GM10847 (cell line): ENCODE results near the gene SAMM50.

Source experiments
- POLR2A ChIP-seq: IDR thresholded peaks from 2 replicates; pipeline ENCODE4 v1.6.1; 2011; ENCODE audit not compliant: insufficient read length; ENCODE audit errors: extremely low read depth

Gene SAMM50

GRCh38 chr22:43988116-43988820 lies 33.0 kb downstream of the SAMM50 start:
- TF ChIP-seq POLR2A: no peak

DNA sequence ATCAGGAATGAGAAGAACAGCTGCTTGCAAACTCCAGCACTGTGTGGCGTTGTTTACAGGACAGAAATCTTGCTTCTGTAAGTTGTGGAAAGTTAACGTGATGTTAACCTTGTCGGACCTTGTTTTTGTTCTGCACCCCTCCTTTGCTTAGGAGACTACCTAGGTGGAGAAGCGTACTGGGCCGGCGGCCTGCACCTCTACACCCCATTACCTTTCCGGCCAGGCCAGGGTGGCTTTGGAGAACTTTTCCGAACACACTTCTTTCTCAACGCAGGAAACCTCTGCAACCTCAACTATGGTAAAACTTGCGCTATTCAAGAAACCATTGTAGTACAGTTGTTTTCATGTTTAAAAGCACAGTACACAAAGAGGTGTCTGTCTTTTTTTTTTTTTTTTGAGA lies 33.7 kb downstream of the SAMM50 start:
- no peak for TF ChIP-seq POLR2A

- no peak for TF ChIP-seq POLR2A
Measured at GRCh38 chr22:43990044-43990443, 34.8 kb downstream of the SAMM50 start.

DNA sequence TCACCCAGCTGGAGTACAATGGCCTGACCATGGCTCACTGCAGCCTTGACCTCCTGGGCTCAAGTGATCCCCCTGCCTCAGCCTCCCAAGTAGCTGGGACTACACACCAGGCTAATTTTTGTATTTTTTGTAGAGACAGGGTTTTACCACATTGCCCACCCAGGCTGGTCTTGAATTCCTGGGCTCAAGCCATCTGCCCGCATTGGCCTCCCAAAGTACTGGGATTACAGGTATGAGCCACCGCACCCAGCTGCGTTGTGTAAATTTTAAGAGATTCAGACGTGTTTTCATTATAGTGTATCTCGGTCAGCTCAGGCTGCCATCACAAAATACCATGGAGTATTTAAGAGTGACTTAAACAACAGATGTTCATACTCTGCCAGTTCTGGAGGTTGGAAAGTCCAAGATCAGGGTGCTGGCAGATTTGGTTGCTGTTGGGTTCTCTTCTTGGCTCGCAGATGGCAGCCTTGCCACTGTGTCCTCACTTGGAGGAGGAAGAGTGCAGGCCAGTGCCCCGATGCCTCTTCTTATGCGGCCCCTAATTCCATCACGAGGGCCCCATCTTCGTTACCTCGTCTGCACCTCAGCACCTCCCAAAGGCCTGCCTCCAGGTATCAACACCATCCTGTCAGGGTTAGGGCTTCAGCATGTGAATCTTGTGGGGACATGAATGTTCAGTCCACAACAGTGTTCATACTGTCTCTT lies 36.2 kb downstream of the SAMM50 start:
- no peak for TF ChIP-seq POLR2A

DNA sequence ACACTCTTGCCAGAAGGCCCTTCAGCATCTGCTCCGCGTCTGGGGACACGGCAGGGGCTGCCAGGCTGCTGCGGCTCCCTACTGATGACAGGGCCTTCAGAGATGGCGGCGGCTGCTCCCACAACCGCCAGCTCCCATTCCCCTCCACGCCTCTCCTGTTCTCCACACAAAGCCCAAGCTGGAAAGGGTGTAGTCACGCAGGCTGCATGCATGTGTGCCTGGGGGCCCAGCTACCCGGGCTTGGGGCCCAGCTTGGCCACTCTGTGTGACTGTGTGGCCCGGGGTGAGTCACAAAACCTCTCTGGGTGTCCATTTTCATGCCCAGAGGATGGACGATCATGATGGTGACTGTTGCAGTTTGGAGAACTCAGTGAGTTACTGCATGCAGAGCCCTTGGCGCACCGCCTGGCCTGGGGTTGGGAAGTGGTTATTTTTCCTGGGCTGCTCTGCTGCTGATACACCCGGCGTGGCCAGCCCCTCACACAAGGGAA lies 37.1 kb downstream of the SAMM50 start:
- no peak for TF ChIP-seq POLR2A

GRCh38 chr22:43993072-43993760 lies 38.0 kb downstream of the SAMM50 start:
- no peak for TF ChIP-seq POLR2A

- TF ChIP-seq POLR2A: no peak
Measured at GRCh38 chr22:43994006-43994405, 38.8 kb downstream of the SAMM50 start.

DNA sequence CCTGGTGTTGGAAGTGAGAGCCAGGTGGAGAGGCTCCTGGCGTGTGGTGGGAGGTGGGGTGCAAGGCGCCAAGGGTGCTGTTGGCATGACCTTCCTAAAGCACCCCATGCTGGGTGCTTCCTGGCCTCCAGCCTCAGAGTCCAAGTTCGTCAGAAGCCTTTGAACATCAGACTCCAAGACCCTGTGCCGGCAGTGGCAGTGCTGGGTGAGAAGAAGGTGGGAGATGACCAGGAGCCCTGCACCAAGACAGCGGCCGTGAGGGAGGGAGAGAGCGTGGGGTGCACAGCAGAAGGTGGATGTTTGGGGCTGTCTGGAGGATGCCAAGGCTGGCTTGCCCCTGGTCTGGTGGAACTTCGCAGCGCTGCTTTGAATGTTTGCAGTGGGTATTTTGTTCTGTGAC lies 39.2 kb downstream of the SAMM50 start:
- no peak for TF ChIP-seq POLR2A

- no peak for TF ChIP-seq POLR2A
Measured at GRCh38 chr22:43995057-43995685, 39.9 kb downstream of the SAMM50 start.

GRCh38 chr22:43995798-43996169 lies 40.5 kb downstream of the SAMM50 start:
- TF ChIP-seq POLR2A: no peak

DNA sequence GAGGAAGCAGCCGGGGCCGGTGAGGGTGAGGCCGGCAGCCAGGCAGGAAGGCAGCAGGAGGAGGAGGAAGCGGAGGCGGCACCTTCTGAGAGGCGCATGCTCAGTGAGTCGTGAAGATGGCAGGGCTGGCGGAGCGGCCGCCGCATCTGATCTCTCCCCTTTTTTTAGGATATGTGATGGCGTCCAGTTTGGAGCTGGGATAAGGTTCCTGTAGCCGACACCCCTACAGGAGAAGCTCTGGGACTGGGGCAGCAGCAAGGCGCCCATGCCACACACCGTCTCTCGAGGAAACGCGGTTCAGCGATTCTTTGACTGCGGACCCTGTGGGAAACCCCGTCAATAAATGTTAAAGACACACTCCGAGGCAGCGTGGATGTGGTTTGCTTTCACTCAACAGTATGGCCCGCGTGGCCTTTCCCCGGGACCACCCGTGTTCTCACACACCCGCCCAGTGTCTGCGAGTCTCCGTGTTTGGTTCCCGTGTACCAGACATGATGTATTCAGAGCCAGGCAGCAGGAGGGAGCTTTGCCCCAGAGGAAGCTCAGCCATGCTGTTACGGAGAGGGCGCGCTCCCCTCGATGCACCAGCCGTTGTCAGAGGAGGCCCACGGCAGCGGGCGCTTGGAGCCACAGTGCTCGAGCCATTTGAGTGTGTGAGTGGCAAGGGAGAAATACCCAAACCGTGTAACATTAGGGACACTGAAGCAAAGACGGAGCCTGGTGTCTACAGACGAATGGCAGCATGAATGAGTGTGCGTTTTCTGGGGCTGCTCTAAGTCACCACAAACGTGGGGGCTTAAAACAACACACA lies 41.1 kb downstream of the SAMM50 start:
- TF ChIP-seq POLR2A: no peak

GRCh38 chr22:43996981-43997265 lies 41.7 kb downstream of the SAMM50 start:
- TF ChIP-seq POLR2A: no peak

GRCh38 chr22:43998679-43999264 lies 43.5 kb downstream of the SAMM50 start:
- TF ChIP-seq POLR2A: no peak

DNA sequence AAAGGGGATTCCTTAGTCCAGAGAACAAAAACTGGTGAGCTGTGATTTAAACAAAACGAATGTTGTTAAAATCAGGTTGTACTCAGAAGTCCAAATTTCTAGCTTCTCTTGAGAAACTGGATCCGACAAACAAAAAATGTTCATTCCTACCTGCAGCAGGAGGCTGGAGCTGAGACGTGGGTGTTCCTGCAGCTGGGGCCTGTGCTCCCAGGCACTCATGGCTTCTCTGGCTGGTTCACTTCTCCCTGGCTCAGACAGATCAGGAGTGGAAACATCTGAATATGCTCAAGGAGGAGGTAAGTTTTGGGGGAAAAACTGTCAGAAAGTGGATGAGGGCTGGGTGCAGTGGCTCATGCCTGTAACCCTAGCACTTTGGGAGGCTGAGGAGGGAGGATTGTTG lies 44.1 kb downstream of the SAMM50 start:
- TF ChIP-seq POLR2A: no peak

GRCh38 chr22:44000123-44000522 lies 44.9 kb downstream of the SAMM50 start:
- TF ChIP-seq POLR2A: no peak
